Lower leg skin (tissue), 3 donors: ENCODE measurements around the gene PRR35.

Experiments used
- CTCF ChIP-seq, 3 donors: fragments of 450-650 bp; IDR thresholded peaks; one replicate each; pipeline ENCODE4 v1.5.1; 2016; ENCODE audit warnings: antibody characterized with exemption in 3 of 3, mild to moderate bottlenecking in 3 of 3, moderate library complexity in 2 of 3
- POLR2A ChIP-seq, 2 donors: fragments of 450-650 bp; IDR thresholded peaks; one replicate each; pipeline ENCODE4 v1.6.1; 2016 to 2017; ENCODE audit warnings: antibody characterized with exemption in 2 of 2, mild to moderate bottlenecking in 1 of 2, moderate library complexity in 1 of 2

GRCh38 chr16:533391-534123 lies 26.6 kb upstream of the PRR35 start:
- TF ChIP-seq CTCF (IDR thresholded peaks at IDR 0.05) = no peak
- no peak for TF ChIP-seq POLR2A (IDR thresholded peaks at IDR 0.05)
